Left ventricle myocardium inferior (tissue), 1 donor: ENCODE results near the gene IBA57. TPM values are rescaled to one million over a fixed set of nuclear protein-coding genes. Genes with fewer than 3 reads are reported as not detected.

Experiments
- DNase-seq: peaks from one replicate; pipeline ENCODE4 v3.0.0-alpha.2; 2020
- H3K27ac ChIP-seq: fragments of 200-600 bp; replicated peaks from 2 replicates; pipeline ENCODE4 v1.8.0; 2021
- H3K27me3 ChIP-seq: fragments of 200-600 bp; 2 replicates; pipeline ENCODE4 v1.8.0; 2021; ENCODE audit warnings: low read depth
- H3K36me3 ChIP-seq: fragments of 200-600 bp; 2 replicates; pipeline ENCODE4 v1.8.0; 2021
- H3K4me1 ChIP-seq: fragments of 200-600 bp; 2 replicates; pipeline ENCODE4 v1.8.0; 2021
- H3K4me3 ChIP-seq: fragments of 200-600 bp; 2 replicates; pipeline ENCODE4 v1.8.0; 2021; ENCODE audit warnings: mild to moderate bottlenecking, moderate library complexity
- H3K9me3 ChIP-seq: fragments of 200-600 bp; replicated peaks from 2 replicates; pipeline ENCODE4 v1.8.0; 2021
- intact Hi-C: fragments of 100-400 bp; cut with micrococcal nuclease; formaldehyde crosslinking; loops from one replicate; pipeline ENCODE4 v1.11.0; 2022
- total RNA-seq: library from RNA; stranded (reverse); fragmentation: NEBNext Ultra II Directional; extraction: Animal tissue kit (Norgen Biotek cat#: 25700); gene quantifications from one replicate; pipeline ENCODE4 v1.2.1, GENCODE V29; 2021
- TF ChIP-seq, protein P1 (sequence below): fragments of 200-600 bp; IDR thresholded peaks from 2 replicates; pipeline ENCODE4 v1.8.0; 2021; ENCODE audit warnings: antibody characterized with exemption, mild to moderate bottlenecking, borderline replicate concordance
- donor health status: DM: no; HTN: yes; CAD: no; lungs with severe emphysema.

IBA57 gene
- total RNA-seq, 1 donor from 2014 or later = 15.0 TPM

GRCh38 chr1:228207381-228207810, 41.8 kb downstream of the IBA57 start:
- peaks cover 68% of the 10 kb centered on the region for H3K4me1 ChIP-seq
- H3K27ac ChIP-seq = peak overlapping the region; percentile 98
- H3K27me3 ChIP-seq = peaks cover 24% of the 10 kb centered on the region
- TF ChIP-seq, protein P1, sequence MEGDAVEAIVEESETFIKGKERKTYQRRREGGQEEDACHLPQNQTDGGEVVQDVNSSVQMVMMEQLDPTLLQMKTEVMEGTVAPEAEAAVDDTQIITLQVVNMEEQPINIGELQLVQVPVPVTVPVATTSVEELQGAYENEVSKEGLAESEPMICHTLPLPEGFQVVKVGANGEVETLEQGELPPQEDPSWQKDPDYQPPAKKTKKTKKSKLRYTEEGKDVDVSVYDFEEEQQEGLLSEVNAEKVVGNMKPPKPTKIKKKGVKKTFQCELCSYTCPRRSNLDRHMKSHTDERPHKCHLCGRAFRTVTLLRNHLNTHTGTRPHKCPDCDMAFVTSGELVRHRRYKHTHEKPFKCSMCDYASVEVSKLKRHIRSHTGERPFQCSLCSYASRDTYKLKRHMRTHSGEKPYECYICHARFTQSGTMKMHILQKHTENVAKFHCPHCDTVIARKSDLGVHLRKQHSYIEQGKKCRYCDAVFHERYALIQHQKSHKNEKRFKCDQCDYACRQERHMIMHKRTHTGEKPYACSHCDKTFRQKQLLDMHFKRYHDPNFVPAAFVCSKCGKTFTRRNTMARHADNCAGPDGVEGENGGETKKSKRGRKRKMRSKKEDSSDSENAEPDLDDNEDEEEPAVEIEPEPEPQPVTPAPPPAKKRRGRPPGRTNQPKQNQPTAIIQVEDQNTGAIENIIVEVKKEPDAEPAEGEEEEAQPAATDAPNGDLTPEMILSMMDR = no peak
- no peak for DNase-seq
- peak overlapping the region; percentile 77 for H3K4me3 ChIP-seq
- H3K36me3 ChIP-seq = peaks cover 8% of the 10 kb centered on the region
- intact Hi-C loops = no loop called here
- no peaks in the 10 kb centered on the region for H3K9me3 ChIP-seq

- DNase-seq = peak; percentile 73
- Histone ChIP-seq H3K4me3 (peak within 1 kb of the TSS; percentile 77), H3K27ac (peak within 1 kb of the TSS; percentile 98)
Measured at GRCh38 chr1:228207851-228208821, 42.5 kb downstream of the IBA57 start, which contains the start of gene OBSCN. TSS of gene OBSCN (plus strand) at chr1:228208044. CDS start at chr1:228211784, 3,740 bp downstream.

GRCh38 chr1:228208831-228209551, 43.4 kb downstream of the IBA57 start:
- Histone ChIP-seq H3K36me3 (peaks cover 11% of the 10 kb centered on the region), H3K4me1 (peaks cover 82% of the 10 kb centered on the region), H3K27me3 (peaks cover 31% of the 10 kb centered on the region), H3K9me3 (no peaks in the 10 kb centered on the region), H3K27ac (peak overlapping the region; percentile 98), H3K4me3 (peak overlapping the region; percentile 77)
- intact Hi-C loops = no loop called here
- TF ChIP-seq, protein P1 = no peak
- no peak for DNase-seq

More at GRCh38 chr1:228207851-228208821, 42.5 kb downstream of the IBA57 start, which contains the start of gene OBSCN:
- H3K27me3 ChIP-seq = peaks cover 31% of the 10 kb centered on the region
- no peaks in the 10 kb centered on the region for H3K9me3 ChIP-seq
- peaks cover 75% of the 10 kb centered on the region for H3K4me1 ChIP-seq
- peaks cover 10% of the 10 kb centered on the region for H3K36me3 ChIP-seq
- intact Hi-C loops = no loop called here
- TF ChIP-seq, protein P1 = no peak

GRCh38 chr1:228209657-228210056, 44.1 kb downstream of the IBA57 start:
- DNase-seq = no peak
- Histone ChIP-seq H3K27ac (peak overlapping the region; percentile 98), H3K9me3 (no peaks in the 10 kb centered on the region), H3K27me3 (peaks cover 31% of the 10 kb centered on the region), H3K4me3 (peak overlapping the region; percentile 77), H3K4me1 (peaks cover 89% of the 10 kb centered on the region), H3K36me3 (peaks cover 18% of the 10 kb centered on the region)
- intact Hi-C loops = no loop called here
- TF ChIP-seq, protein P1 = no peak

GRCh38 chr1:228210076-228210651, 44.6 kb downstream of the IBA57 start:
- DNase-seq = peak; percentile 60
- H3K4me1 ChIP-seq = peaks cover 94% of the 10 kb centered on the region
- peaks cover 21% of the 10 kb centered on the region for H3K36me3 ChIP-seq
- H3K9me3 ChIP-seq = no peaks in the 10 kb centered on the region
- peak overlapping the region; percentile 98 for H3K27ac ChIP-seq
- H3K27me3 ChIP-seq = peaks cover 31% of the 10 kb centered on the region
- TF ChIP-seq, protein P1 = no peak
- intact Hi-C loops = no loop called here
- peak overlapping the region; percentile 77 for H3K4me3 ChIP-seq
